GM23338 (cell line): ENCODE results near the gene ALPI. TPM values are rescaled to one million over a fixed set of nuclear protein-coding genes. Genes with fewer than 3 reads are reported as not detected.

Experiments
- CTCF ChIP-seq, 2 experiments: fragments of 200-600 bp in 1 of 2; sonication (generic) in 1 of 2; conservative IDR thresholded peaks; 2 replicates each; pipeline versions ENCODE4 v1.5.1 to v1.6.1; 2016 to 2017; ENCODE audit warnings: antibody characterized with exemption in 2 of 2, low read depth in 2 of 2, mild to moderate bottlenecking in 2 of 2, moderate library complexity in 1 of 2
- EZH2phosphoT487 ChIP-seq: fragments of 200-600 bp; sonication (generic); IDR thresholded peaks from one replicate; pipeline ENCODE4 v1.8.1; 2018; ENCODE audit warnings: antibody characterized with exemption; ENCODE audit not compliant: unreplicated experiment
- JUNB ChIP-seq: IDR thresholded peaks from one replicate; pipeline ENCODE4 v1.6.1; 2016; ENCODE audit warnings: antibody characterized with exemption; ENCODE audit not compliant: unreplicated experiment
- NANOG ChIP-seq: IDR thresholded peaks from 2 replicates; pipeline ENCODE4 v1.6.1; 2016; ENCODE audit warnings: antibody characterized with exemption, borderline replicate concordance
- STAT1 ChIP-seq: IDR thresholded peaks from one replicate; pipeline ENCODE4 v1.6.1; 2016; ENCODE audit warnings: antibody characterized with exemption; ENCODE audit not compliant: unreplicated experiment
- ZNF331 ChIP-seq: fragments of 250-450 bp; sonication (Bioruptor Pico); IDR thresholded peaks from 2 replicates; pipeline ENCODE4 v1.5.0; 2020; ENCODE audit warnings: low read depth, mild to moderate bottlenecking, moderate library complexity
- polyA plus RNA-seq: library from polyadenylated mRNA; unstranded; fragments of >200 nt; fragmentation: Nextera tagmentation; extraction: Ambion mirVana; gene quantifications from 2 replicates; pipeline ENCODE4 v1.2.1, GENCODE V29; 2016
- total RNA-seq: library from RNA; depleted of rRNA; stranded (reverse); fragments of >200 nt; shearing (Covaris generic); gene quantifications from 2 replicates; pipeline ENCODE4 v1.2.3, GENCODE V29; 2014
- TF ChIP-seq, protein P1 (sequence below): fragments of 250-450 bp; sonication (Bioruptor Pico); IDR thresholded peaks from 2 replicates; pipeline ENCODE4 v1.5.0; 2020; ENCODE audit warnings: mild to moderate bottlenecking, moderate library complexity

Gene ALPI
- total and polyA plus RNA-seq, 2 experiments from 2014 or later, result not detected

- TF ChIP-seq, protein P1, sequence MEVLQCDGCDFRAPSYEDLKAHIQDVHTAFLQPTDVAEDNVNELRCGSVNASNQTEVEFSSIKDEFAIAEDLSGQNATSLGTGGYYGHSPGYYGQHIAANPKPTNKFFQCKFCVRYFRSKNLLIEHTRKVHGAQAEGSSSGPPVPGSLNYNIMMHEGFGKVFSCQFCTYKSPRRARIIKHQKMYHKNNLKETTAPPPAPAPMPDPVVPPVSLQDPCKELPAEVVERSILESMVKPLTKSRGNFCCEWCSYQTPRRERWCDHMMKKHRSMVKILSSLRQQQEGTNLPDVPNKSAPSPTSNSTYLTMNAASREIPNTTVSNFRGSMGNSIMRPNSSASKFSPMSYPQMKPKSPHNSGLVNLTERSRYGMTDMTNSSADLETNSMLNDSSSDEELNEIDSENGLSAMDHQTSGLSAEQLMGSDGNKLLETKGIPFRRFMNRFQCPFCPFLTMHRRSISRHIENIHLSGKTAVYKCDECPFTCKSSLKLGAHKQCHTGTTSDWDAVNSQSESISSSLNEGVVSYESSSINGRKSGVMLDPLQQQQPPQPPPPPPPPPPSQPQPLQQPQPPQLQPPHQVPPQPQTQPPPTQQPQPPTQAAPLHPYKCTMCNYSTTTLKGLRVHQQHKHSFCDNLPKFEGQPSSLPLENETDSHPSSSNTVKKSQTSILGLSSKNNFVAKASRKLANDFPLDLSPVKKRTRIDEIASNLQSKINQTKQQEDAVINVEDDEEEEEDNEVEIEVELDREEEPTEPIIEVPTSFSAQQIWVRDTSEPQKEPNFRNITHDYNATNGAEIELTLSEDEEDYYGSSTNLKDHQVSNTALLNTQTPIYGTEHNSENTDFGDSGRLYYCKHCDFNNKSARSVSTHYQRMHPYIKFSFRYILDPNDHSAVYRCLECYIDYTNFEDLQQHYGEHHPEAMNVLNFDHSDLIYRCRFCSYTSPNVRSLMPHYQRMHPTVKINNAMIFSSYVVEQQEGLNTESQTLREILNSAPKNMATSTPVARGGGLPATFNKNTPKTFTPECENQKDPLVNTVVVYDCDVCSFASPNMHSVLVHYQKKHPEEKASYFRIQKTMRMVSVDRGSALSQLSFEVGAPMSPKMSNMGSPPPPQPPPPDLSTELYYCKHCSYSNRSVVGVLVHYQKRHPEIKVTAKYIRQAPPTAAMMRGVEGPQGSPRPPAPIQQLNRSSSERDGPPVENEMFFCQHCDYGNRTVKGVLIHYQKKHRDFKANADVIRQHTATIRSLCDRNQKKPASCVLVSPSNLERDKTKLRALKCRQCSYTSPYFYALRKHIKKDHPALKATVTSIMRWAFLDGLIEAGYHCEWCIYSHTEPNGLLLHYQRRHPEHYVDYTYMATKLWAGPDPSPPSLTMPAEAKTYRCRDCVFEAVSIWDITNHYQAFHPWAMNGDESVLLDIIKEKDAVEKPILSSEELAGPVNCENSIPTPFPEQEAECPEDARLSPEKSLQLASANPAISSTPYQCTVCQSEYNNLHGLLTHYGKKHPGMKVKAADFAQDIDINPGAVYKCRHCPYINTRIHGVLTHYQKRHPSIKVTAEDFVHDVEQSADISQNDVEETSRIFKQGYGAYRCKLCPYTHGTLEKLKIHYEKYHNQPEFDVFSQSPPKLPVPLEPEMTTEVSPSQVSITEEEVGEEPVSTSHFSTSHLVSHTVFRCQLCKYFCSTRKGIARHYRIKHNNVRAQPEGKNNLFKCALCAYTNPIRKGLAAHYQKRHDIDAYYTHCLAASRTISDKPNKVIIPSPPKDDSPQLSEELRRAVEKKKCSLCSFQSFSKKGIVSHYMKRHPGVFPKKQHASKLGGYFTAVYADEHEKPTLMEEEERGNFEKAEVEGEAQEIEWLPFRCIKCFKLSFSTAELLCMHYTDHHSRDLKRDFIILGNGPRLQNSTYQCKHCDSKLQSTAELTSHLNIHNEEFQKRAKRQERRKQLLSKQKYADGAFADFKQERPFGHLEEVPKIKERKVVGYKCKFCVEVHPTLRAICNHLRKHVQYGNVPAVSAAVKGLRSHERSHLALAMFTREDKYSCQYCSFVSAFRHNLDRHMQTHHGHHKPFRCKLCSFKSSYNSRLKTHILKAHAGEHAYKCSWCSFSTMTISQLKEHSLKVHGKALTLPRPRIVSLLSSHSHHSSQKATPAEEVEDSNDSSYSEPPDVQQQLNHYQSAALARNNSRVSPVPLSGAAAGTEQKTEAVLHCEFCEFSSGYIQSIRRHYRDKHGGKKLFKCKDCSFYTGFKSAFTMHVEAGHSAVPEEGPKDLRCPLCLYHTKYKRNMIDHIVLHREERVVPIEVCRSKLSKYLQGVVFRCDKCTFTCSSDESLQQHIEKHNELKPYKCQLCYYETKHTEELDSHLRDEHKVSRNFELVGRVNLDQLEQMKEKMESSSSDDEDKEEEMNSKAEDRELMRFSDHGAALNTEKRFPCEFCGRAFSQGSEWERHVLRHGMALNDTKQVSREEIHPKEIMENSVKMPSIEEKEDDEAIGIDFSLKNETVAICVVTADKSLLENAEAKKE, result no peak
- no peak; a peak in 1 of 4 replicates for TF ChIP-seq CTCF (conservative IDR thresholded peaks at IDR 0.05; ENCODE audit: low read depth in 2 of 2)
- TF ChIP-seq ZNF331 (CRISPR knock-in tag), result no peak
- TF ChIP-seq EZH2phosphoT487, result no peak
- TF ChIP-seq JUNB, result no peak
- no peak for TF ChIP-seq STAT1
- no peak for TF ChIP-seq NANOG
These were observed 30.0 kb downstream of the ALPI start (continued) for GRCh38 chr2:232485757-232486557.
